Stimulated activated CD8-positive, alpha-beta memory T cell treated with anti-CD3 and anti-CD28 coated beads, Interleukin-12 subunit alpha, Interleukin-12 subunit beta, amount 100 ng/mL, for 24 hours (primary cell): ENCODE measurements around the gene MYL12A.

Experiments used
- DNase-seq: peaks from one replicate; pipeline ENCODE4 v3.0.0-alpha.2; 2020; ENCODE audit errors: extremely low read depth

The MYL12A gene

DNA sequence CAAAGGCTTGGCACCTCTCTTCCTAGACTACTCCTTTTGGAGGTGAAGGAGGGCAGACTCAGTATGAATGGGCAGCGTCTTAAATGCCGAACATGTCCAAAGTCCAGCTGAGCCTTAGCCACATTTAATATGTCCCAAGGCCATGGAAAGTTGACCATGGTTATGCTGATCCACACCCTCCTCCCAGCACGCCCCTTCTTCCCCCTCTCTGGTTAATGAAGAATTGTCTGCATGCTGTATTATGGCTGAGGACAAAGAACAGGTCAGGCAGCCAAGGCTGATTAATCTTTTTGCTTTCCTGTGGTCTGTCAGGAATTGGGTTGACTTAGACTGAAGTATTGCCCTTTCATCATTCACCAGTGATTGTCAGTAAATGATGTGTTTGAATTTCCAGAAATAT lies 22.0 kb upstream of the MYL12A start:
- no peak for DNase-seq

DNA sequence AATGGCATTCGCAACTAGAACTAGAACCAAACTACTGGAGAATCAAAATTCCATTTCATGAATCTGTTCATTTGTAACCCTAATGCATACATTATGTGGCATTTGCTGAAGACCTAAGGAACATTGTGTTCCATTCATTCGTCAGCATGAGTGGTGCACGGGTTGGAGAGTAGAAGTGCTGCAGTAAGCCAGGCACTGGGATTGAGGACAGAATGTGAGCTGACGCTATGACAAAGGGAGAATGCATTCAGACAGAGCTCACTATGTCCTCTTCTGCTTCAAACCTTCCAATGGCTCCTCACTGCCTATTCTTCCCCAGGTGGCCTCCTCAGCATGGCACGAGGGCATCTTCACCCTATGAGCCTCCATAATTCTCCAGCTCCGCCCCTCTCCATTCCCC lies 21.6 kb upstream of the MYL12A start:
- no peak for DNase-seq

DNA sequence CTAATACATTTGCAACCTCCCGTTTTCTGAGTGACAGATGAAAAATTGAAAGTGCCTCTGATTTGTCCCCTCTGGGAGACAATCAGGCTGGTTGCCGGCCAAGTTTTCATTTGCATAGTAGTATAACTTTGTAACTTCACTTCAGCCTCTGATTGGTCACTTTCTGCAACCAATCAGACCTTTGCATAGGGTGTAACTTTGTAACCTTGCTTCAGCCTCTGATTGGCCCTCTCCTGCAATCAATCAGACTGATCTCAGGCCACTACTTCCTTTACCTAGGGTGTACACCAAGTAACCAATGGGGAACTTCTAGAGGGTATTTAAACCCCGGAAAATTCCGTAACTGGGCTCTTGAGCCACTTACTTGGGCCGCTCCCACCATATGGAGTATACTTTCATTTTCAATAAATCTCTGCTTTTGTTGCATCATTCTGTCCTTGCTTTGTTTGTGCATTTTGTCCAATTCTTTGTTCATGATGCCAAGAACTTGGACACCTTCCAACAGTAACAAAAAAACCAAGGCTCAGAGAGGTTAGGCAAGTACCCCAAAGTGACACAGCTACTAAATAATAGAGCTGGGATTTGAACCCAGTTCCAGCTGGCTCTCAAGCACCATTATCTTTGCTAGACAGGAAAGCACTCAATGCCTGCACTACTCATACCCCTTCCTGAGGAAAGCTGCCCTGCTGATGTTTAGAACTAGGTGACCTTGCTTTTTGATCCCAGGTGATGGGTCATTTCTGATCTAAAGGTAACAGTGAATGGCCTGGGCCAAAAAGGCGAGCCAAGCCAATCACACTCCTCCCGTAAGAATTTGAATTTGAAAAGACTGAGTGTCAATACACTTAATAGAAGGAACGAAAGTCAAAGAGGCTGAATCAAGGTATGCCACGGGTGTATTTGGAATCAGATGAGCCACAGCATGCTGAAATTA lies 16.9 kb upstream of the MYL12A start:
- no peak for DNase-seq

DNA sequence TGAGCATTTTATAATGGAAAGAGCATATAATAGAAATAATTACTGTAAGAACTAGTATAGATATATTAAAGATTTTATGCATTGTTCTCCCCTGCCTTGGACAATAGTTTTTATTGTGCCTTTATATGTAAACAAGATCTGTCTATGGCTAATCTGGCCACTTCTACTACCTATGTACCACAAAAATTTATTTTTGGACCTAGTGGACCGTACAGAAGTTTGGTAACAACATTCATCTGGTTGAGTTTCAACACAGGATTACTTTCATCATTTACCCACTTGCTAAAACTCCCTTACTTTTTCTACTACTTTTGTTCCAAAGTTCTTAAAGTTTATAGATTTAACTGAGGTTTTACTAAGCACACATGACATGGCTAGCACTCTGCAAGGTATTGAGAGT lies 14.6 kb upstream of the MYL12A start:
- no peak for DNase-seq

DNA sequence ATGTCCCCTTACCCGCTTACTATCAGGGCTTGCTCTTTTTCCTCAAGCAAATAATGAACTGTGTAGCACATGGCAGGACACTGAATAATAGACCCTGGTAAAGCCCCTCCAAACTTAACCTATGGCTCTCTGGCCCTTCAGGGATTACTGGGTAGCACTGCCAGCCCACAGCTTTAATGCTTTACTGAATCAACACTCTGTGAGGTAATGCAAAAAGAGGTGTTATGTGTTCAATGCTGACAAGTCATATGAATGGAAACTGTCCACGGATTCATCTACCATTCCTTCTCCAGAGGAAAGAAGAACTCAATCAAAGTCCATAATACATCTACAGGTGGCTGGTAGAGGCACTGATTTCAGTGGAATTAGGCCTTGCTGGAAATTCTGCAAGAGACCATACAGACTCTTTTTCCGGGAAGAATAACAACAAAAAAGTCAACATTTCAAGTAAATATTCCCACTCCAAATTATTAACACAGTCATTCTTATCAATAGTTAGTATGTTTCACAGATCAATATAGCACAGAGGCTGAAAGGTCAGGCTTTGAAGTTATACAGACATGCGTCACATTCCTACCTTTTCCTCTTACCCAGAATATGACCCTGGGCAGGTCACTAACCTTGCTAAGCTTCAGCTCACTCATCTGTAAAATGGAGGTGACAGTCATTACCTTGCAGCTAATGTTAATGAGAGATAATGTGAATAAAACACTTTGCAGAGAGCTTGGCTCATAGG lies 14.0 kb upstream of the MYL12A start:
- DNase-seq: no peak

DNA sequence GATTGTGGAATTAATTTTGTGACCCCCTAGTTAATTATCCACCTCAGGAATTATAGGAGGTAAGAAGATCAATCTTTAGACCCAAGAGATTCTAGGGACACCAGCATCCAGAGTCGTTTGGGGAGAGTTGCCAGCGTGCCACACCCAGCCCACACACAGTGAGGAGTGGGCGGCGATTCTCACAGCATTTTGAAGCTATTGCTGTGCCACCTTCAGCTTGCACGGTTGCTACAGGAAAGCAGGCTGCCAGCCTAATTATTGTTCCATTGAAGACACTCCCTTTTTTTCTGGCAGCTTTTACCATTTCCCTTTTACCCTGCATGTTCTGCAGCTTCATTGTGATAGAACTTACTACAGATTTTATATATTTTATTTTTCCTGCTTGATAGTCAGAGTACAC lies 13.1 kb upstream of the MYL12A start:
- no peak for DNase-seq

DNA sequence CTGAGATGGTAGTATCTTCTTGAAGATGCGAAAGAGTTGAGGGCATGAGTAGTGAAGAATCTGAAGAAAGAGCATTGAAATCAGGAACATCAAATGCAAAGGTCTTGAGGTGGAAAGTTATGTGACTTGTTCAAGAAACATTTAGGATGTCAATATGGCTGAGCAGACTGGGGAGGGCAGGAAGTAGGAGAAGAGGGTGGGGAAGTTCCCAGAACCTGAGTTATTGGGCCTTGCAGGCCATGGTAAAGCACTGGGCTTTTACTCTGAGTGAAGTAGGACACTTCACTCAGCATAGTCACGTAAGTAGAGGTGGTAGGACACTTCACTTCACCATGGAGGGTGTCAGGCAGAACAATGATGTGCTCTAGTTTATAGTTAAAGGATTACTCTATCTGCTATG lies 11.8 kb upstream of the MYL12A start:
- DNase-seq: no peak

DNA sequence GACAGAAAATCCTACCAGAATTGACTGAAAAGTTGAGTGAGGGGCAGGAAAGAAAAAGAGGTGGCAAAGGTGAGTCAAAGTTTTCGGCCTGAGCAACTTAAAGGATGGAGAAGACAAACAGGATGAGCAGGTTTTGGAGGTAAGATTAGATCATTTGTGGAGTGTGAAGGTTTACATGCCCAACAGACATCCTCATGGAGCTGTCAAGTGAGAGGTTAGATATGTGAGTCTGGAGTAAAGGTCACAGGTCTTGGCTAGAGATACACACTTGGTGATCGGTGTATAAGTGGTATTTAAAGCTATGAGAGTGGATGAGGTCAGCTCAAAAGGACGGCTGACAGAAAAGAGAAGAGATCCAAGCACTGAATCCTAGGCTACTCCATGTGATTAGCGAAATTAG lies 11.1 kb upstream of the MYL12A start:
- no peak for DNase-seq

DNA sequence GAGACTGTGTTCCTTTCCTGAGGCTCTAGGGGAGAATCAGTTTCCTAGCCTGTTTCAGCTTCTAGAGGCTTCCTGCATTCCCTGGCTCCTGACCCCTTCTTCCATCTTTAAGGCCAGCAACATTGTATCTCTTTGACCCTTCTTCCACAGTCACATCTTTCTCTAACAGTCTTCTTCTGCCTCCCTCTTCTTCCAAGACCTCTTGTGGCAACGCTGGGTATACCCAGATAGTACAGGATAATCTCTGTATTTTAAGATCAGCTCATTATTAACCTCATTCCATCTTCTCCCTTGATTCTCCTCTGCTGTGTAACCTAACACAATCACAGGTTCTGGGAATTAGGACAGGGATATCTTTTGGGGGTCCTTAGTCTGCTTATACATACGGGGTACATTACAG lies 8.9 kb upstream of the MYL12A start:
- no peak for DNase-seq

DNA sequence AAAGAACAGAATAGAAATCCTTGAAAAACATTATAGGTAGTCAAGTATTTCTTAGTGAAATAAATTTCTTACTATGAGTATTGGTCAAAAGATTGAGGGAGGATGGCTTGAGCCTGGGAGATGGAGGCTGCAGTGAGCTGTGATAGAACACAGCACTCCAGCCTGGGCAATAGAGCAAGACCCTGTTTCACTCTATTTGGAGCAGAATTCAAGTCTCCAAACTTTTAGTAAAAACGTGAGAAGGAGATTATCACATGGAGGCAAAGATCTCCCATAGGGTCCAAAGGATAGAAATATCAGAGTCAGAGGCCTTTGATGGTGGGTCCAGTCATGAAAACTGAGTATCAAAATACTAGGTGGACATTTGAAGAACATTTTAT lies 2.4 kb upstream of the MYL12A start:
- no peak for DNase-seq

DNA sequence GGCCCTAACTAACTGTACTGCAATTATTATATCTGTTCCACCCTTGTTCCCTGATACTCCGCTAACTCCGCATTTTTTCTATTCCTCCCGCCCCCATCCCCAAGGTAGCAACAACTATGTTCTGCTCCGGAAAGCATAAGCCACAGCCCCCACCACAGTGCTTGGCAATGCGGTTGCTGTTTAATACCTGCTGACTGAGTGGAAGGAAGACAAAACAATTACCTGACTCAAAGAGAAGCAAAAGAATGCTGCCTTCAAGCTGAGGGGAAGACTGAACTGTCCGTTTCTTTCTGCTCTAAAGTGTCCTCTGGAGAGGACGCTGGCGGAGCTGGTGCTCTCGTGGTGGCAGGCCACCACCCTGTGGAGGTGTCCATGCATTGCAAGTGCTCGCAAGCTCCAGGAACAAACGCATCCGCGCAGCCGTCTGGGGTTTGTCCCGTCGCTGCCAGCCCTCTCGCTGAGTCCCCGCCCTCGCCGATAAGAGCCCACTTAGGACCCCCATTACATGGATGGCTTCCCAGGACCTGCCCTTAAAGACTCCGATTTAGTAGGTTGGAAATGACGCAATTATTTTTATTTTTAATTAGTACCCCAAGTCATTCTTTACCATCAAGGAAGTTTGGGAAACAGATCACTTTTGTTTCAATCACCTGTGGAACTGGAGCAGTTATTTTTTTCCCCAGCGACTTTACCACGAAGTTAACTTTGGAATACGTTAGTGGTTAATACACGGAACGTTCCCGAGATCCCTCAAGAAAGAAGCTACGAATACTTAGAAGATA lies 1.6 kb upstream of the MYL12A start:
- DNase-seq: peak; percentile 51

DNA sequence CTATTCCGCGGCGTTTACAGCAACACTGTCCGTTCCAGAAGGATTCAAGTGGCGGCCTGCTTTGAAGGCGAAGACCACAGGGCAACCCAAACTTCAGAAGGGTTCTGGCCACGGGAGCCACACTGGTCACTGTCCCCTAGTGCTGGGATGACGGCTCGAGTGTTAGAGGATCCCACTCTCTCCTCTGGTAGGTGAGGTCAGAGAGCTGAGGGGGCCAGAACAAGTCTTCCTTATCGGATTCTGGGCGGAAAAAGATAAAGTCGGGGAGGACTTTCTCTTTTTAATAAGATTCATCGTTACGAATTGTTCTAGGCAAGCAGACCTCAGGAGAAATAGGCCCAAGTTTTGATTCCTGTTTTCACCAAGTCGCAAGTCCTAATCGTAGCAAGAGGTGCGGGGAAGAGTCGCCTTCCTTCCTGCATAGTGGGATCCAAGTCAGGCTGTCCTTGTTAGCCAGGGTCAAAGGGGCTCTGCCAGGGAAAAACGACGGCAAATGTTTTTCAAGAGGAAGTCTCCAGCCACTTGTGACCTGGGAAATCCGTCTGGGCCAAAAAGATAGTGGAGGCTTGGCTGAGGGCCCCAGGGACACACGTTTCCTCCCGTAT lies 864 bp upstream of the MYL12A start:
- no peak for DNase-seq

DNA sequence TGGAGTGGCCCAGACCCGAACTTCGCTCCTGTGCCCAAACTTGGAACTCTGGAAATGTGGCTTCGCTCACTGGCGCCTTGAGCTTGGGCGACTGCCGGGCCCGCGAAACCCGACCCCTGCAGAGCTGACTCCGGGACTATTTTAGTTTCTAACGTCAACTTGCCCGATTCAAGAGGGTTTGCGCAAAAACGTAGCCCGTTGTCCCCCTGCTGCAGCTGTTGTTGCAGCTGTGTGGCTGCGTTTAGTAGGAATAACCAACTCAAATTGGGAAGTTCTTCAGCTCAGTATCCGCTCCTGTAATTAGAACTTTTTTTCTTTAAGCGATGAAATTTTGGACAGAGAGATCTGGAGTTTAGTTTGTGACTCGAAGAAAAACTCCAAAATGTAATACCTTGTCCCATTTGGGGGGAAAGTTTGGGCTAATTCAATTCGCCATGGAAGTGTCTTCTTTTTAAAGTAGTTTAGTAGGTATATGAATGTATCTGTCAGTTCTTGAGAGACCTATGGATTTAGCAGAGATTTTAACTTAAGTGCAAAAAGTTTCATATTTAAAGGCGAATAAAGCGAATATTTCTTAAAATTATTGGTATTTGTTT lies 559 bp downstream of the MYL12A start:
- no peak for DNase-seq

DNA sequence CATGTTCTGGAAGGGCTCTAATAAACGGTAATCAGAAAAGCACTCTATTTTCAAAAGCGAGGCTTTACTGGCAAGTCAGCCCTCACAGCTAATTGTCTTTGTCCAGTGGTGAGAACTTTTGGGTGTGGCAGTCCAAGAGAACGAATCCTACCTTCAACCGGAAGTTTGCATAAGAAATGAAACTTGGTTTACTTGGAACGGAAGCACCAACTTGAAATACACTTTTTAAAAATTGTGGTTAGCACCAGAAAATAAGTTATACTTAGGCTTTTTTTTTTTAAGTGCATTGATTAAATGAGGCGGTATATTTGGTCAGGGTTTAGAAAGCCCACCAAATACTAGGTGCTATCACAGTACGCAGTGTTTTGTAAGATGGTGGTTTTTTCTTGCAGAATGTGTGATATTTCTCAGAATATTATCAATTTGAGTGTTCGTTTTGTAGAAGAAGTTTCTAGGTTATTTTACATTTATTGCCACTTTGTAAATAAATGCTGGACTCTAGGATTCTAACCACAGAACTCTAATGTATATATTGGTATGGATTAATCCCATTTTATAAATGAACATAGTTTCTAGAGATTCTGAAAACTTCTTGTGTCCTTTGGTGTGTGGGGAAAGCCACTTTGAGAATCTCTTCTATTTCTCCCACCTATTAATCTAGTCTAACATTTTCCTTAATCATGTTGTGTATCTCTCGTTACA lies 1.2 kb downstream of the MYL12A start:
- no peak for DNase-seq

DNA sequence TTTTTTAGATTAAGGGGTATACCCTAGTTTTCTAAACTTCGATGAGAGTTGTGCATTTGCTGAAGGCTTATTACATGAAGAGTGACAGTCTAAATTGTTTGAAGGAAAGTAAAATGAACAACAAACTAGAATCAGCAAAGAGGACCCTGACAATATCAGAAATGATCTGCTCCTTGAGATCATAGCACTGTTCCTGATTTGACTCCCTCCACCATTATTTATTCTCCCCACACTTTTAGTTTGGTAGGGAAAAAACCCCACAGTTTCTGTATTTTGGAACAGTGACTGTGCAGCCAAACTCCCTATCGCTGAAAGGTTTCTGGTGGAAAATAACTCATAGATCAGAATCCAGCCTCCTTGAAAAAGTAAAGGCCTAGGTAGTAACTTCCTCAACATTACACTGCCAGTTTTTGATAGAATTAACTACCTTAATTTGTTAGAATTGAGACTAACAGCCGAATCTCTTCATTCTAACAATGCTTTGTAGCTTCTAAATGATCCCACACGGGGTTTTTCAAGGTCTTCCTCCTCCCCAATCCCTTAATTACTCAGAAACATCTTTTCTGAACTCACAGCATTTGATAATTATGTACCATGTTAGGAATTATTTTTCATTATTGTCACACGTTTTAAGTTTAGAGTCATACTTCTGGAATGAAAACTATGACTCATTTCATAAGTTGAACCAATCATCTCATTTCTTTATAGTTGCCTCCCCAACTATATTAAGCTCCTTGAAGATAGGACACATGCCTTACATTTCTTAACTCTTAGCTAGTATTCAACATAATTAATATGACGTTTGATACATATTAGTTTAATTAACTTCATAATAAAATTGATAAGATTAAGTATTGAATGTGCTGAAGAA lies 2.9 kb downstream of the MYL12A start:
- DNase-seq: no peak

DNA sequence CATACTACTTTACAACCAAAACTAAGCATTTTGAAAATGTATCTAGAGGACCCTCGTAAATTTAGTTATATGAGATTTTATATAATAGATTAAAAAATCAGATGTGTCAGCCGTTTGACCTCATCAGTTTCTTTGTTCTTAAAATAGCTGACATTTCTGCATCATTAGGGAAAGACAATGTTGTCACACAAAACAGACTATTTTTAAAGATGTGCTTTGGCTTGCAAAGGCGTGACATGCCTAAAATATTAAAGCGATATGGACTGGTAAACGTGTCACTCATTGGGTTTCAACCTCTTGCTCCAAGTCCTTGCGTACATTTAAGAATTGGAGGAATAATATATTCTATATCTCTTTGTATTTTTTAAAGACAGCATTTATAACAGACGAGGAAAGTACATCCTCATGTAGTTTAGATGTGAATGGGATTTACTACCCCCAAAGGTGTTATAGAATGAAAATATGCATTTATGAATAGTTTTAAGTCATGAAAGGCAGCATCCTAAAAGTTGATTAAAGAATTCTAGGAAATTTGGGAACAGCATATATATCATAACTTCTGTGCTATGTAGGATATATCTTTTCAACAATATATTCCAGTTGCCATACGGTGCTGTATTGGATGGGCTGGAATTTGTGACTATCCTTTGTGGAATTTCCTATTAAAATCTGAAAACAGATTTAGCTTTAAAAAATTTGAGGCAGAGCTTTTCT lies 3.8 kb downstream of the MYL12A start:
- DNase-seq: no peak

DNA sequence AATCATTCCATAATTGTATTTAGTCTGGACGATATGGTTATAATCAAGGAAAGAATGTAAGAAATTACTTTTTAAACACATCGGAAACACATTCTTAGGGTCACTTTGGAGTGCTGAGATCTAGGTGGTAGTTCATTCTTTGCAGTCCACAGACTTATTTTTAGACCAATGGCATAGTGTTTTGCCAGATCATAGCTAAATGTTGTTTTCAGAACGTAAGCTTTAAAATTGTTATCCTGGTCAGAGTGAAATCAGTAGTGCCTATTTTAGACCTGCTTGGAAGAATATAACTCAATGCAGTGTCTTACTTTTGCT lies 4.3 kb downstream of the MYL12A start:
- DNase-seq: no peak

DNA sequence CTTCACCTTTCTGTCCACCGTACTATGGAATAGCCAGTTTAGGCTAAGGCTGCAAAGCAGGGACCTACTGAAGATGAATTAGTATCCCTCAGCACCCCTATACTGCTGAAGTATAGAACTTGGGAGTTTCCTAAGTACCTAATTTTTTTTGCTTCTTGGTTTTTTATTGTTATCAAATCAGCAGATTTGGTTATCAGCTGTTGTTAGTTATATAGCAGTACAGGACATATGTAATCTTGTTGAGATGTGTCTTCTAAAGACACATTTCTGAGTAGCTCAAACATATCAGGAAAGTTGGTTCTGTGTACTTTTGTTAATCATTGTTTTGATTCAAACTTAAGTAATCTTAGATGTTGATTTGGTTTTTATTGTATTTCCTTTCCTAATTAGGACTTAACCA lies 5.2 kb downstream of the MYL12A start:
- DNase-seq: no peak

DNA sequence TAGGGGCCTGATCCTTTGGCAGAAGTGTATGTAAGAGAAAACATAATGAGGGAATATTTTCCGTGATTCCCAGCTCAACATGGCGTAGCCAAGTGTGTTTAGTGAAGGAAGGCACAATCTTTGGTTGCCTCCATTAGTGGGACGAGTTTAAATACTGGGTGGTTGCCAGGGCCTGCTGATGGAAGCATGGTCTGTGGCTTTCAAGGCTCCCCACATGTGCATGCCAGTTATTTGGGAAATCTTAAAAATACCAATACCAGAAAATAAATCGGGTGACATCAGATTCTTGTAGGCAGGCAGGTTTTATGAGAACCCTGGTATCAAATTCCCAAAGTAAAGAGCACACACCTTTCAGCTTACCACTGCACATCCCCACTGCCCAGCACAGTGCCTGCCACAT lies 7.1 kb downstream of the MYL12A start:
- DNase-seq: no peak
